Brain pericyte (primary cell): ENCODE results near the gene NYAP2.

ENCODE experiments used
- DNase-seq: peaks from one replicate; pipeline ENCODE4 v3.0.0-alpha.2; 2012; ENCODE audit warnings: low read depth, low spot score

The NYAP2 gene

GRCh38 chr2:225558399-225559071 is 159.0 kb downstream of the NYAP2 start:
- DNase-seq: no peak

DNA sequence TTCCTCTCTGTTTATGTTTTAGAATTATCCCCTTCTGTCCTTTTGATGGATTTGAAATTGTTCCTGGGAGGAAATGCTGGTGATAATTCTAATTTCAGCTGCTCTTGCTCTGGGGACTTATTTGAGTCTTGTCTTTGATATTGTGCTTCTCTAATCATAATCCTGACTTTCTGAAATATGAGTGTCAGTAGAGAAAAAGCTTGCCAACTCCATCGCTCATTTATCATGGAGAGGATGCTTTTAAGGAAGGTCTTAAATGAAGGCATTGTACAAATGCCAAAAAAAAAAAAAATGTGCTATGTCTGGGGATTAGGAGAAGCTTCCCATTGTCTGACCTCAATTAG is 159.5 kb downstream of the NYAP2 start:
- DNase-seq: no peak

DNA sequence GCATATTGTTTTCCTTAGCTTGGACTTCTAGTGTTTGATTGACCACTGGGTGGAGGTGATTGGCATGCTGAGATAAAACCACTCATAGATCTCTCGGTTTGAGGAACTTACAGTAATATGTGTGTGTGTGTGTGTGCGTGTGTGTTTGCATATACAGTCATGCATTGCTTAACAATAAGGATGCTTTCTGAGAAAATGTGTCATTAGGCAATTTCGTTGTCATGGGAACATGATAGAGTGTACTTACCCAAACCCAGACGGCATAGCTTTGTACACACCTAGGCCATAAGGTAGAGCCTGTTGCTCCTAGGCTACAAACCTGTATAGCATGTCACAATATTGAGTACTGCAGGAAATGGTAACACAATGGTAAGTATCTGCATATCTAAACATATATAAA is 167.3 kb downstream of the NYAP2 start:
- no peak for DNase-seq

DNA sequence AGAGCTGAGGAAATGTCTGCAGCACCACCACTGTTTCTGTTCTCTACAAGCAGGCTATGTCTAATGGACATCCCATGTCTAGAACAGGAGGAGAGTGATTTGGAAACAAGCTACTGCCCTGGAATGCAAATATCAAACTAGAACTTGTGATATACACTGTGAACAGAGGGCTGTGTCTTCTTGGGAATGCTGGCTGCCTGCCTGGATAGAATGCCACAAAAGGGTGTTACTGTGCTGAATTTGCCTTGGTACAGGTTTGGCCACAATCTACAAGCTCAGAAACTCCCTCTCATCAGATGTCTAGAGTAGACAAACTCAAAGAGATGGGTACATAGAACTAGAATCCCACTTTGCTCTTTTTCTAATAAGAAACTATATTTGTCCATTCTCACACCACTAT is 170.5 kb downstream of the NYAP2 start:
- no peak for DNase-seq

GRCh38 chr2:225573603-225574002 is 174.1 kb downstream of the NYAP2 start:
- no peak for DNase-seq

- DNase-seq: no peak
These were observed 175.2 kb downstream of the NYAP2 start for GRCh38 chr2:225574582-225575138.

DNA sequence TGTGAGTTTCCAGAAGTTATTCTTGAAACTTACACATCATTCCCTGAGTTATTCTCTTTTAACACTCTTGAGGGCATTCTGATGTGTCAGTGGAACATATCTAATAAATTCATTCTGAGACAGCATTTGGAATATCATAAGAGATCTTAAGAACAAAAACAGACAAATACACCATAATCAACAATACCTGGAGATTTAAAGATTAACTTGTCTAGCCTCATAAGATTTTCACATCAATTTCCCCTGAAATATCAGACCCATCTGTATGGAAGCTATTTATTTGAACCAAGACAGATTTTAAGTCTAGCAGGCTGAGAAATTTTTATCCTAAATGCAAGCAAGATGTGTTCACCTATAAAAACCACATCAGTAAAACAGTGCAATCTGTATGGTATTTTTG is 181.6 kb downstream of the NYAP2 start:
- DNase-seq: no peak

GRCh38 chr2:225581906-225582305 is 182.4 kb downstream of the NYAP2 start:
- DNase-seq: no peak

GRCh38 chr2:225582355-225583116 is 183.0 kb downstream of the NYAP2 start:
- DNase-seq: no peak

GRCh38 chr2:225584796-225585195 is 185.3 kb downstream of the NYAP2 start:
- DNase-seq: no peak

- no peak for DNase-seq
These were observed 191.4 kb downstream of the NYAP2 start for GRCh38 chr2:225590932-225591331.

DNA sequence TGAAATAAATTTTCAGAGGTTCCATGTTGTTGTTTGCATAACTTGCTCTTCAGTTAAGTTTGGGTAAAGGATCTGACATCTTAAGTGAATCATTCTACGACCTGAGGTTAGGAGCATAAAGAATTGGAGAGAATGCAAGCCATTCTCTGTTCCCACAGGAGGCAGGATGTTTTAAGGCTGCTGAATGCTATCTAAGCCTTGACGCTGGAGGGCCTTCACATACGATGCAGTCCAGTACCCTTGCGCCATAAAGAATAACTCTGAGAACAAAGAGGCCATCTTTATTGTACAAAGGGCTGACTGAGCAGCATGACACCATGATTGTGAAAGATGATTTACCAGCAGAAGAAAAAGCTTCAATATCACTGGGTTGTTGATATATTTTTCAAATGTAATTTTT is 198.4 kb downstream of the NYAP2 start:
- no peak for DNase-seq

DNA sequence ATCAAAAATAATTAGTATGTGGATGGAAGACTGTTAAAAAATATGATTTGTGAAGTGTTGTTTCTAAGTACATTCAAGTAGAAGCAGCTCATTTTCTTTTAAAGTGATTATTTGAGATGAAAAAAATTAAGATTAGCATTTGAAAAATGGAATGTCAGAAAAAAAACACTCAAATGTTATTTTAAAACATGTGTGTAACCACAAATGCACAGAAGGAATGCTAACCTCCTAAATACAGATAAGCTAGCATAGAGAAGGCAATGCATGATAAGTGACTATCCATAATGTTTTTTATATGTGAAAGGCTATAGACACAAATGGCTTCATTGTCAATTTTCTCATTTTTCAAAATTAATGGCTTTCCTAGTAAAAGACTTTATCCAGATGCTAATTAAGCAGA is 198.9 kb downstream of the NYAP2 start:
- no peak for DNase-seq

DNA sequence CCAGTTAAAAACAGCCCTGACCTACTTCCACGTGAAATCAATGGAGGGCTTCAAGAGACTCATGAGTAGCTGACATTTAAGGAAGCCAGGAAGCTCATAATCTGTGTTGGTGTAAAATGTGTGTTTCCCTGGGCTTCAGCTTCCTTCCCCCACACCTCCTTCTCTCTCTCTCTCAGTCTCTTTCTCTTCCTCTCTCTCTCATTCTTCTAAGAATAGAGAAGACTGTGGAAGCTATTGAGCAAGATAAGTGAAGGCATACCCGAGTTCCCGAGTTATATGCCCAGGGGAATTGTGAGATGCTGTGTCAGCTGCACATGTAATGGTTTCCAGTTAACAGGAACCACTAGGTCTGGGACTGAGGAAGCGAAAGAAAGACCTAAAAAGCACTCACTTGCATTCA is 199.4 kb downstream of the NYAP2 start:
- DNase-seq: no peak

- DNase-seq: no peak
These were observed 200.3 kb downstream of the NYAP2 start for GRCh38 chr2:225599856-225600255.

DNA sequence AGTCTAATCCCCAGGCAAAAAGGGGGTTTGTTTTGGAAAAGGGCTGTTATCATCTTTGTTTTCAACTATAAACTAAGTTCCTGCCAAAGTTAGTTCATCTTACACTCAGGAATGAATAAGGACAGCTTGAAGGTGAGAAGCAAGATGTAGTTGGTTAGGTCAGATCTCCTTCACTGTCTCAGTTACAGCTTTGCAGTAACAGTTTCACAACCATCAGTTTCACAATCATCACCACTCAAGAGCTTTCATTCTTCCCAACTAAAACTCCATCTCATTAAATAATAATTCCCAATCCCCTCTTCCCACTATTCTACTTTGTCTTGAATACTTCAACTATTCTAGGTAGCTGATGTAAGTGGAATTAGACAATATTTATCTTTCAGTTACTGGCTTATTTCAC is 200.9 kb downstream of the NYAP2 start:
- no peak for DNase-seq

DNA sequence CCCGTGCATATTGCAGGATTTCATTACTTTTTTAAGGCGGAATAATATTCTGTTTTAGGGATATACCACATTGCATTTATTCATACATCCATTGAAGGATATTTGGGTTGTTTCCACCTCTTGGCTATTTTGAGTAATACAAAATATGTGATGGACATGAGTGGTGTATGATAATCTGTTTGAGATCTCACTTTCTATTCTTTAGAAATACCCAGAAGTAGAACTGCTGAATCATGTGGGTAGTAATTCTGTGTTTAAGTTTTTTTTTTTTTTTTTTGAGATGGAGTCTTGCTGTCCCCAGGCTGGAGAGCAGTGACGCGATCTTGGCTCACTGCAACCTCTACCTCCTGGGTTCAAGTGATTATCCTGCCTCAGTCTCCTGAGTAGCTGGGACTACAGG is 201.4 kb downstream of the NYAP2 start:
- DNase-seq: no peak

DNA sequence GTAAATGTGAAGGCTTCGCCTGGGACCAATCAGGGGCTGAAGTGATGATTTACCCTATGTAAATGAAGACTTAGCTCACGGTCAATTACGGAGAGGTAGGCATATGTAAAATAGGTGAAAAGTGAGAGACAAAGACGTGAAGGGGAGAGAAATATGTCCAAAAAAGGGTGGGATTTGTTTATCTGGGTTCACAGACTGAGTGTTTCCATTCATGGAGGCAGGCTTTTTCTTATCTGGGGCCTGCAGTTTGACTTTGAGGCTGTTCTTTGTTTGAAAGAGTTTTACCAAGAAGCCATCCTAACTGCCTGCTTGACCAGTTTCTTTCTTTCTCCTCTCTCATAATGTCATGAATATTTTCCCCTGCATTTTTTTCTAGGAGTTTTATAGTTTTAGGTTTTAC is 202.7 kb downstream of the NYAP2 start:
- no peak for DNase-seq

DNA sequence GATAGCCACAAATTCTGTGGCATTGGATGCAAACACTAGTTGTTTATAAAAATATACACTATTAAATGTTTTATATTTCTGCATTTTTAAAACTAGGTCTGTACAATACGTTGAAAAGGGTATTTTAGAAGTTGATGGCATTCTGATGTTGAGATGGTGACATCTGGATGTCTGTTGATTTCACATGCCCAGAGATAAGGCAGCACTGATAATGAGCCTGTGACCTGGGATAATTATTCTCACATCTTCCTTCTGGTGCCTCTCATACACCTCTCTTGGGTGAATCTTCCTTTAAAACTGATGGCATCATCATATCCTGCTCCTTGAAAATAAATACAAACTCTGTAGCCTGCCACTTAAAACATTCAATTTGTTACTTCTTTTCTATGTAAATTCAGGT is 208.6 kb downstream of the NYAP2 start:
- no peak for DNase-seq

- DNase-seq: no peak
These were observed 213.1 kb downstream of the NYAP2 start for GRCh38 chr2:225612636-225613035.

DNA sequence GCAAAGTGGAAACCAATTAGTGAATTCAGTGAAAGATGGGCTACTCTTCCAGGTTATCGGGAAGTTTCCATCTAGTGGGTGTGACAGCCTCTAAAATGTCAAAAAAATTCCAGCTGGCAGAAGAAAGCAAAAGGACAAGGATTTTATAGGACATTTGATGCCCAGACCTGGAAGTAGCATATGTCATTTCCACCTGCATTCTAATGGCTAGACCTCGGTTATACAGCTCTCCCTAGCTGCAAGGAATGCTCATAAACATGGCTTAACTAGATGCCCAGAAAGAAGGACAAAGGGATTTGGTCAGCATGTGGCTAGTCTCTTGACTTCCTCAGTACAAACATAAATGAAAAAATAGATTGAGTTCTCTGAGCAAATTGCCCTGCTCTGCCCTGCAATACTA is 215.4 kb downstream of the NYAP2 start:
- no peak for DNase-seq

GRCh38 chr2:225615514-225615913 is 216.0 kb downstream of the NYAP2 start:
- DNase-seq: no peak

GRCh38 chr2:225616372-225616771 is 216.9 kb downstream of the NYAP2 start:
- DNase-seq: no peak
